Measurements from ENCODE around the gene TANC1.

Gene TANC1

GRCh38 chr2:159160954-159161353, 192.5 kb downstream of the TANC1 start:
- Histone ChIP-seq H3K4me1 (ENCODE audit: control insufficient read depth, insufficient read depth, low read length) (no peaks in the 10 kb centered on the region), H3K36me3 (ENCODE audit: control insufficient read depth, insufficient read depth, low read length) (peaks cover 2% of the 10 kb centered on the region), H3K27me3 (ENCODE audit: control insufficient read depth, insufficient read depth, low read length) (no peaks in the 10 kb centered on the region), H3K27ac (ENCODE audit: low read depth, low read length) (no peak overlapping the region), H3K4me3 (ENCODE audit: low read length) (no peak overlapping the region), H3K9ac (ENCODE audit: low read length) (no peak overlapping the region)

- Histone ChIP-seq H3K27ac (ENCODE audit: low read depth, low read length) (no peak overlapping the region), H3K4me3 (ENCODE audit: low read length) (no peak overlapping the region)
Observed at GRCh38 chr2:159163930-159164329, 195.5 kb downstream of the TANC1 start.

GRCh38 chr2:159164457-159164911, 196.0 kb downstream of the TANC1 start:
- no peak overlapping the region for H3K4me3 ChIP-seq (ENCODE audit: low read length)
- no peaks in the 10 kb centered on the region for H3K27me3 ChIP-seq (ENCODE audit: control insufficient read depth, insufficient read depth, low read length)
- H3K4me1 ChIP-seq (ENCODE audit: control insufficient read depth, insufficient read depth, low read length), result no peaks in the 10 kb centered on the region
- no peak overlapping the region for H3K27ac ChIP-seq (ENCODE audit: low read depth, low read length)
- H3K9ac ChIP-seq (ENCODE audit: low read length), result no peak overlapping the region
- H3K36me3 ChIP-seq (ENCODE audit: control insufficient read depth, insufficient read depth, low read length), result no peaks in the 10 kb centered on the region

More at GRCh38 chr2:159163930-159164329, 195.5 kb downstream of the TANC1 start:
- Histone ChIP-seq H3K36me3 (ENCODE audit: control insufficient read depth, insufficient read depth, low read length) (peaks cover under 1% of the 10 kb centered on the region), H3K9ac (ENCODE audit: low read length) (no peak overlapping the region), H3K4me1 (ENCODE audit: control insufficient read depth, insufficient read depth, low read length) (no peaks in the 10 kb centered on the region), H3K27me3 (ENCODE audit: control insufficient read depth, insufficient read depth, low read length) (no peaks in the 10 kb centered on the region)

- Histone ChIP-seq H3K36me3 (ENCODE audit: control insufficient read depth, insufficient read depth, low read length) (no peaks in the 10 kb centered on the region), H3K9ac (ENCODE audit: low read length) (no peak overlapping the region), H3K4me1 (ENCODE audit: control insufficient read depth, insufficient read depth, low read length) (no peaks in the 10 kb centered on the region), H3K27ac (ENCODE audit: low read depth, low read length) (no peak overlapping the region), H3K4me3 (ENCODE audit: low read length) (no peak overlapping the region), H3K27me3 (ENCODE audit: control insufficient read depth, insufficient read depth, low read length) (no peaks in the 10 kb centered on the region)
Observed at GRCh38 chr2:159165048-159165447, 196.6 kb downstream of the TANC1 start.

- no peaks in the 10 kb centered on the region for H3K4me1 ChIP-seq (ENCODE audit: control insufficient read depth, insufficient read depth, low read length)
- peaks cover 11% of the 10 kb centered on the region for H3K36me3 ChIP-seq (ENCODE audit: control insufficient read depth, insufficient read depth, low read length)
- H3K27me3 ChIP-seq (ENCODE audit: control insufficient read depth, insufficient read depth, low read length), result no peaks in the 10 kb centered on the region
- H3K27ac ChIP-seq (ENCODE audit: low read depth, low read length), result no peak overlapping the region
- H3K4me3 ChIP-seq (ENCODE audit: low read length), result no peak overlapping the region
- no peak overlapping the region for H3K9ac ChIP-seq (ENCODE audit: low read length)
Observed at GRCh38 chr2:159168707-159169106, 200.3 kb downstream of the TANC1 start.

GRCh38 chr2:159169187-159169586, 200.7 kb downstream of the TANC1 start:
- Histone ChIP-seq H3K4me3 (ENCODE audit: low read length) (no peak overlapping the region), H3K4me1 (ENCODE audit: control insufficient read depth, insufficient read depth, low read length) (no peaks in the 10 kb centered on the region), H3K36me3 (ENCODE audit: control insufficient read depth, insufficient read depth, low read length) (peaks cover 13% of the 10 kb centered on the region), H3K27me3 (ENCODE audit: control insufficient read depth, insufficient read depth, low read length) (no peaks in the 10 kb centered on the region), H3K9ac (ENCODE audit: low read length) (no peak overlapping the region), H3K27ac (ENCODE audit: low read depth, low read length) (no peak overlapping the region)

- Histone ChIP-seq H3K4me1 (ENCODE audit: control insufficient read depth, insufficient read depth, low read length) (no peaks in the 10 kb centered on the region), H3K9ac (ENCODE audit: low read length) (no peak overlapping the region), H3K27me3 (ENCODE audit: control insufficient read depth, insufficient read depth, low read length) (no peaks in the 10 kb centered on the region), H3K27ac (ENCODE audit: low read depth, low read length) (no peak overlapping the region), H3K36me3 (ENCODE audit: control insufficient read depth, insufficient read depth, low read length) (peaks cover 13% of the 10 kb centered on the region), H3K4me3 (ENCODE audit: low read length) (no peak overlapping the region)
Observed at GRCh38 chr2:159172403-159172802, 204.0 kb downstream of the TANC1 start.

- peaks cover 23% of the 10 kb centered on the region for H3K36me3 ChIP-seq (ENCODE audit: control insufficient read depth, insufficient read depth, low read length)
- H3K4me1 ChIP-seq (ENCODE audit: control insufficient read depth, insufficient read depth, low read length), result no peaks in the 10 kb centered on the region
- H3K27ac ChIP-seq (ENCODE audit: low read depth, low read length), result no peak overlapping the region
- H3K9ac ChIP-seq (ENCODE audit: low read length), result no peak overlapping the region
- H3K4me3 ChIP-seq (ENCODE audit: low read length), result no peak overlapping the region
- H3K27me3 ChIP-seq (ENCODE audit: control insufficient read depth, insufficient read depth, low read length), result no peaks in the 10 kb centered on the region
Observed at GRCh38 chr2:159174759-159175158, 206.3 kb downstream of the TANC1 start.

GRCh38 chr2:159175182-159175581, 206.7 kb downstream of the TANC1 start:
- no peaks in the 10 kb centered on the region for H3K27me3 ChIP-seq (ENCODE audit: control insufficient read depth, insufficient read depth, low read length)
- H3K36me3 ChIP-seq (ENCODE audit: control insufficient read depth, insufficient read depth, low read length), result peaks cover 27% of the 10 kb centered on the region
- no peaks in the 10 kb centered on the region for H3K4me1 ChIP-seq (ENCODE audit: control insufficient read depth, insufficient read depth, low read length)
- no peak overlapping the region for H3K4me3 ChIP-seq (ENCODE audit: low read length)
- no peak overlapping the region for H3K27ac ChIP-seq (ENCODE audit: low read depth, low read length)
- no peak overlapping the region for H3K9ac ChIP-seq (ENCODE audit: low read length)

- H3K27ac ChIP-seq (ENCODE audit: low read depth, low read length), result no peak overlapping the region
- H3K36me3 ChIP-seq (ENCODE audit: control insufficient read depth, insufficient read depth, low read length), result peaks cover 29% of the 10 kb centered on the region
- no peaks in the 10 kb centered on the region for H3K27me3 ChIP-seq (ENCODE audit: control insufficient read depth, insufficient read depth, low read length)
- H3K4me3 ChIP-seq (ENCODE audit: low read length), result no peak overlapping the region
- H3K4me1 ChIP-seq (ENCODE audit: control insufficient read depth, insufficient read depth, low read length), result no peaks in the 10 kb centered on the region
- no peak overlapping the region for H3K9ac ChIP-seq (ENCODE audit: low read length)
Observed at GRCh38 chr2:159175927-159176326, 207.5 kb downstream of the TANC1 start.

GRCh38 chr2:159176555-159176954, 208.1 kb downstream of the TANC1 start:
- Histone ChIP-seq H3K4me1 (ENCODE audit: control insufficient read depth, insufficient read depth, low read length) (no peaks in the 10 kb centered on the region), H3K27ac (ENCODE audit: low read depth, low read length) (no peak overlapping the region), H3K9ac (ENCODE audit: low read length) (no peak overlapping the region), H3K27me3 (ENCODE audit: control insufficient read depth, insufficient read depth, low read length) (no peaks in the 10 kb centered on the region), H3K36me3 (ENCODE audit: control insufficient read depth, insufficient read depth, low read length) (peaks cover 28% of the 10 kb centered on the region), H3K4me3 (ENCODE audit: low read length) (no peak overlapping the region)

- H3K36me3 ChIP-seq (ENCODE audit: control insufficient read depth, insufficient read depth, low read length), result peaks cover 26% of the 10 kb centered on the region
- H3K27me3 ChIP-seq (ENCODE audit: control insufficient read depth, insufficient read depth, low read length), result no peaks in the 10 kb centered on the region
- no peak overlapping the region for H3K4me3 ChIP-seq (ENCODE audit: low read length)
- H3K27ac ChIP-seq (ENCODE audit: low read depth, low read length), result no peak overlapping the region
- no peaks in the 10 kb centered on the region for H3K4me1 ChIP-seq (ENCODE audit: control insufficient read depth, insufficient read depth, low read length)
- no peak overlapping the region for H3K9ac ChIP-seq (ENCODE audit: low read length)
Observed at GRCh38 chr2:159177357-159177756, 208.9 kb downstream of the TANC1 start.

- Histone ChIP-seq H3K36me3 (ENCODE audit: control insufficient read depth, insufficient read depth, low read length) (peaks cover 20% of the 10 kb centered on the region), H3K27ac (ENCODE audit: low read depth, low read length) (no peak overlapping the region), H3K9ac (ENCODE audit: low read length) (no peak overlapping the region), H3K4me1 (ENCODE audit: control insufficient read depth, insufficient read depth, low read length) (no peaks in the 10 kb centered on the region), H3K4me3 (ENCODE audit: low read length) (no peak overlapping the region), H3K27me3 (ENCODE audit: control insufficient read depth, insufficient read depth, low read length) (no peaks in the 10 kb centered on the region)
Observed at GRCh38 chr2:159177957-159178356, 209.5 kb downstream of the TANC1 start.
